ENCODE data around the gene COPS6.
A peak's percentile ranks its signal among the peaks of the same experiment; 100 is the strongest.

The COPS6 gene

GRCh38 chr7:100102950-100103840 is 14.4 kb downstream of the COPS6 start:
- DNase-seq, result no peak

GRCh38 chr7:100105534-100105933 is 16.8 kb downstream of the COPS6 start:
- no peak for DNase-seq

GRCh38 chr7:100106633-100107032 is 17.9 kb downstream of the COPS6 start:
- DNase-seq, result no peak

DNA sequence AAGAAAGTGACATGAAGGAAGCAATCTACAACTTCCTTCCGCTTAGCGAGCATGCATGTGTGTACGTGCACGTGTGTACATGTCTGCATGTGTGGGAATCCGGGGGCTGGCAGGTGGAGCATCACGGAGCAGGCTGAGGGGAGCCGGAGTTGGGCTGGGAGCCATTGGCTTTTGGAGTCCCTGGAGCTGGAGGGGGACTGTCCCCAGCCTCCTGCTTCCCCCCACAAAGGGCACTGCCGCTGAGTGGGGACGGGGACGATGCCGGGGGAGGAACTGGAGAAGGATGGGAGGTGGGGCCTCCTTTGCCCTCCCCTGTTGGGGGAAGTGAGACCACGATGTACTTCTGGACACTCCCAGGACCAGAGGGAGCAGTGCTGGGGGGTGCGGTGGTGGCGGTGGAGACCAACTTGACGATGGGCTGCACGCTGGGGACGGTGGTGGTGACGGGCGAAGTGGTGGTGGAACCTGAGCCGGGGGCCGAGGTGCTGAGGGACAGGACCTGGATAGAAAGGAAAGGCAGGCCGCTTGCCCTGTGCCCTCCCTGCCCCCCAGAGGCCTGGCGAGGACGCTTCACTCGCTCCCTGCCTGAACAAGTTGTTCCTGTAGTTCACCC is 18.5 kb downstream of the COPS6 start:
- no peak for DNase-seq

DNA sequence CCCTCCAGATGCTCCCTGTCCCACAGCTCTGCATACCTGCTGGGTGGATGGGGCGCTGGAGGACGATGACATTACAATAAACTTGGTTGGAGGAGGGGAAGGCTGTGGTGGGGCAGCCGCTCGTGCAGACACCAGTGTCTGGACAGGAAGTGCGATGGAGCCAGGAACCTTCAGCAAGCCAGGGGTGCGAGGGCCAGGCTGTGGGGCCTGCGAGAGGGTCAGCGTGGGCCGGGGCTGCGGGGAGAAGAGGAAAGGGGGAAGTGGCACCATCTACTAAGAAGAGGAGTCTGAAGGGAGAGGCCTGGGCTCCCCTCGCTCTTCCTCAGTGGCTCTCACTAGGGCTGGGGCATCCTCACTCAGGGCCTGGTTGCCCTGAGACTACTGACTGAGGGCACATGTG is 19.1 kb downstream of the COPS6 start:
- DNase-seq, result no peak

- DNase-seq, result no peak
Measured at GRCh38 chr7:100109521-100110163, 20.9 kb downstream of the COPS6 start.

GRCh38 chr7:100111156-100111555 is 22.4 kb downstream of the COPS6 start:
- DNase-seq, result no peak

DNA sequence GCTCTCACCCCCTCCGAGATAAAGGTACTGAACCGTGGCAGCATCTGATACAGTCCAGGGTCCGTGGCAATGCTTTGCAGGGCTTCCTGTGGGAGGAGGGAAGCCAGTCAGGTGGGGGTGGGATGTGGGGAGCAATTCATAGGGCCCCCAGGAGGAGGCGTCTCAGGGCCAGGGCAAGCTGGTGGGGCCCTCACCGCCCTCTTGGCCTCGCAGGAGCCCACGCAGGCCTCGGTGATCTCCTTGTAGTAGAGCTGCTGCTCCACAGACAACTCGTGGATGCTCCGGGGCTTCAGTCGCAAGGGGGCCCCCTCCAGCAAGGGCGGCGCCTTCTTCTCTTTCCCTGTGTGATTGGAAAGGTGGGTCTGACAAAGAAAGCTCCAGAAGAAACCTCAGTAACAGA is 23.1 kb downstream of the COPS6 start:
- DNase-seq, result no peak

- DNase-seq, result no peak
Measured at GRCh38 chr7:100115026-100115425, 26.3 kb downstream of the COPS6 start.

DNA sequence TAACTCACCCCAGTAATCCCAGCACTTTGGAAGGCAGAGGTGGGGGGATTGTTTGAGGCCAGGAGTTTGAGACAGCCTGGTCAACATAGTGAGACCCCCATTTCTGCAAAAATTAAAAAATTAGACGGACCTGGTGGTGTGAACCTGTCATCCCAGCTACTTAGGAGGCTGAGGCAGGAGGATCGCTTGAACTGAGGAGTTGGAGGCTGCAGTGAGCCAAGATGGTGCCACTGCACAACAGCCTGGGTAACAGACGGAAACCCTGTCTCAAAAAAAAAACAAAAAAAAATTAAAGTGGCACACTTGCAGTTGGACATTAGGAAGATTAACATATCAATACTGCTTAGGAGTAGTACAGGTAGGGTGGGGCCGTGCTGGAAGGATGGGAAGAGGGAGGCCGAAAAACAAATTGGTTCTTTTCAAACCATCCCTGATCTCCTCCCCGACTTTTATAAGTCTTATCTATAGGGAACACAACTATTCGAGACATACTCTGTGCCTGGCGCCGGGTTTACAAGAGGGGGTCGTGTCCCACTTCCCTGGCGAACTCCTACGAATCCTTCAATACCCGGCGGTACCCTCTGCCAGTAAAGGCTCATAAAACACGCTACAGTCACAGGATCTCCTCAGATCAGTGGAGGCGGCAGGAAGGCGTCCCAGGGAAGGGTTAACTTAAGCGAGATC is 29.8 kb downstream of the COPS6 start:
- DNase-seq, result no peak

DNA sequence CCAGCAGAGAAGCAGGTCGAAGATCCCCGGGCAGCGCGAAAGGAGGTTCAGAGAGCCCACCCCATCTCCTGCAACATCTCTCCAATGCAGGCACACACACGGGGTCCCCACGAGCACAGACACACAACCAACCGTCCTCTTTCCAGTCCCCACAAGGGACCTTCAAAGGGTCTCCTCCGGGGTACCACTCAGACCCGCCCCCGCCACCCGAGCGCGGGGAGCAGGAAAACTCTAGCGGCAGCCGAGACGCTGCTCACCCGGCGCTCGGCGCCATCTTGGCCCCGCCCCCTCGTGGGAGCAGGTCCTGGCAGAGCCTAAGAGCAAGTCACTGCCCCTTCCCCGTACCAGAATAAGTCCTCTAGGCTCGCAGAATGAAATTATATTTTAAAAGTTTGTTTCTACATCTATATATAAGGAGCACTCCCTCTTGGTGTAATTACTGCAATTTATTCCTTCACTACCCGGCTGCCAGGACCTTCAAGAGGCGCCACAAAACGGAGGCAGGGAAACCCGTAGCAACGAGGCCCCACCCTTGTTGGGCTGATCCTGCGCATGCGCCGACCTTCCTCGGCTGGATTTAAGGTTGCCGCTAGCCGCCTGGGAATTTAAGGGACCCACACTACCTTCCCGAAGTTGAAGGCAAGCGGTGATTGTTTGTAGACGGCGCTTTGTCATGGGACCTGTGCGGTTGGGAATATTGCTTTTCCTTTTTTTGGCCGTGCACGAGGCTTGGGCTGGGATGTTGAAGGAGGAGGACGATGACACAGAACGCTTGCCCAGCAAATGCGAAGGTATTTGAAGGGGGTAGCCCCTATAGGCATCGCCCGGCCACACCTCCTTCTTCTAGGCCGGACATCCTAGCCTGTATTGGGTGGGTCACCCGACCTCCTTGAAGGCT is 30.6 kb downstream of the COPS6 start, which contains the start of the genes CNPY4 and TAF6:
CNPY4 (plus strand) TSS at position 563 of the 898 bp plus-strand sequence; CDS start at position 674, 111 bp downstream.
TAF6 (minus strand) TSS at position 287 of the 898 bp plus-strand sequence. CDS start 5,149 bp downstream, outside the sequence.
- peak; percentile 93 for DNase-seq

- DNase-seq, result peak; percentile 72
Measured at GRCh38 chr7:100119970-100120732, 31.4 kb downstream of the COPS6 start.

GRCh38 chr7:100120733-100121036 is 31.9 kb downstream of the COPS6 start:
- DNase-seq, result no peak

DNA sequence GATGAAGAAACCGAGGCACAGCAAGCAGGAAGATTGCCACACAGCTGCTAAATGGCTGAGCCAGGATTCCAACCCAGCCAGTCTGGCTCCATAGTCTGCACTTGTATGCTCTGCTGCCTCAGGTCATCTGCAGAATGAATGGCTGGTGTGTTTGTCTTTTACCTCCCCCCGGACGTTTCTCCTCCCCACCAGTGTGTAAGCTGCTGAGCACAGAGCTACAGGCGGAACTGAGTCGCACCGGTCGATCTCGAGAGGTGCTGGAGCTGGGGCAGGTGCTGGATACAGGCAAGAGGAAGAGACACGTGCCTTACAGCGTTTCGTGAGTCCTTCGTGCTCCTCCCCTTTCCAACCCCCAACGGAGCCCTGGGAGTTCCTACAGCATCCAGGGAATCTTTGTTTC is 33.3 kb downstream of the COPS6 start:
- DNase-seq, result no peak

GRCh38 chr7:100122568-100122967 is 33.8 kb downstream of the COPS6 start:
- DNase-seq, result no peak

DNA sequence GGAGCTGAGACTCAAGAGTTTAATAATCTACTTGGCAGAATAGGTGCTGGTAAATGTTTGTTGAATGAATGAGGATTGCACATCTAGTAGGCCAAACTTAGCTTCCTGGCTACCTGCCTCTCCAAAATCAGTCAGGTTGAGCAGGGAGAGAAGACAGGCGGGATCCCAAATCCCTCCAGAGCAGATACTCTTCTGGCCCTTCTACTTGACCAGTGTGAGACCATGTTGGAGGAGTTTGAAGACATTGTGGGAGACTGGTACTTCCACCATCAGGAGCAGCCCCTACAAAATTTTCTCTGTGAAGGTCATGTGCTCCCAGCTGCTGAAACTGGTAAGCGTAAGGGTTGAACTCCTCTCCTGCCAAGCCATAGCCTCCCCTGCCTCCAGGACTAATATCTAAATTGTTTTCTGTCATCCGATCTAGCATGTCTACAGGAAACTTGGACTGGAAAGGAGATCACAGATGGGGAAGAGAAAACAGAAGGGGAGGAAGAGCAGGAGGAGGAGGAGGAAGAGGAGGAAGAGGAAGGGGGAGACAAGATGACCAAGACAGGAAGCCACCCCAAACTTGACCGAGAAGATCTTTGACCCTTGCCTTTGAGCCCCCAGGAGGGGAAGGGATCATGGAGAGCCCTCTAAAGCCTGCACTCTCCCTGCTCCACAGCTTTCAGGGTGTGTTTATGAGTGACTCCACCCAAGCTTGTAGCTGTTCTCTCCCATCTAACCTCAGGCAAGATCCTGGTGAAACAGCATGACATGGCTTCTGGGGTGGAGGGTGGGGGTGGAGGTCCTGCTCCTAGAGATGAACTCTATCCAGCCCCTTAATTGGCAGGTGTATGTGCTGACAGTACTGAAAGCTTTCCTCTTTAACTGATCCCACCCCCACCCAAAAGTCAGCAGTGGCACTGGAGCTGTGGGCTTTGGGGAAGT is 35.8 kb downstream of the COPS6 start:
- no peak for DNase-seq

GRCh38 chr7:100126239-100126930 is 37.6 kb downstream of the COPS6 start:
- no peak for DNase-seq

- DNase-seq, result peak; percentile 87
Measured at GRCh38 chr7:100126931-100127865, 38.4 kb downstream of the COPS6 start, which contains the start of gene MBLAC1. TSS of gene MBLAC1 (plus strand) at chr7:100126967. CDS start at chr7:100127396, 429 bp downstream.

All from stimulated activated naive CD4-positive, alpha-beta T cell treated with Interleukin-2 at 50 U/mL for 16 hours (primary cell).